H1 (cell line): ENCODE data around the gene KRT9. TPM values are rescaled to one million over a fixed set of nuclear protein-coding genes. Genes with fewer than 3 reads are reported as not detected.

Experiments used
- CTCF ChIA-PET: fragments of 300-600 bp; sonication (Branson Sonifier 250); formaldehyde crosslinking; loops from one replicate; lab custom pipeline; 2021; ENCODE audit not compliant: partially characterized antibody; lab: Charles Lee
- POLR2A ChIA-PET: fragments of 300-600 bp; sonication (Branson Sonifier 250); formaldehyde crosslinking; loops from one replicate; lab custom pipeline; 2021; ENCODE audit warnings: inconsistent platforms; ENCODE audit not compliant: partially characterized antibody; lab: Charles Lee
- DNase-seq, 2 experiments: peaks; one replicate each; pipeline versions ENCODE4 v3.0.0 to v3.0.0-alpha.2; 2010 to 2022; ENCODE audit warnings: low spot score in 2 of 2, low read depth in 1 of 2, mixed read lengths in 1 of 2
- FAIRE-seq: peaks from 2 replicates; lab custom pipeline; 2011; peaks lifted over from hg19 to GRCh38; lab: Jason Lieb, UNC
- H2AFZ ChIP-seq: 2 replicates; pipeline ENCODE4 v1.8.1; 2012; ENCODE audit warnings: low read length, inconsistent platforms
- H2AK5ac ChIP-seq: 2 replicates; pipeline ENCODE4 v1.6.1; 2013; ENCODE audit warnings: low read depth, low read length
- H2BK120ac ChIP-seq: replicated peaks from 2 replicates; pipeline ENCODE3; 2013; ENCODE audit warnings: low read depth, low read length, inconsistent platforms
- H2BK12ac ChIP-seq: 2 replicates; pipeline ENCODE4 v1.6.1; 2013; ENCODE audit warnings: low read depth, low read length
- H2BK15ac ChIP-seq: 2 replicates; pipeline ENCODE4 v1.6.1; 2013; ENCODE audit warnings: low read length
- H2BK20ac ChIP-seq: 2 replicates; pipeline ENCODE4 v1.6.1; 2013; ENCODE audit warnings: low read length
- H2BK5ac ChIP-seq: 2 replicates; pipeline ENCODE4 v1.6.1; 2013; ENCODE audit warnings: low read depth, low read length
- H3K14ac ChIP-seq: 2 replicates; pipeline ENCODE4 v1.6.1; 2013; ENCODE audit warnings: inconsistent platforms; ENCODE audit not compliant: insufficient read length
- H3K18ac ChIP-seq: 2 replicates; pipeline ENCODE4 v1.6.1; 2013; ENCODE audit warnings: low read length; ENCODE audit errors: extremely low read depth
- H3K23ac ChIP-seq: 2 replicates; pipeline ENCODE4 v1.6.1; 2013; ENCODE audit warnings: inconsistent platforms; ENCODE audit not compliant: insufficient read length
- H3K23me2 ChIP-seq: 2 replicates; pipeline ENCODE4 v1.6.1; 2013; ENCODE audit warnings: low read depth, low read length
- H3K27ac ChIP-seq: 2 replicates; pipeline ENCODE4 v1.6.1; 2011; ENCODE audit warnings: low read depth, low read length, inconsistent platforms
- H3K27me3 ChIP-seq, 4 experiments: replicated peaks in 1 of 4; 1 replicate in 1 of 4; 2 replicates in 3 of 4; pipeline versions ENCODE4 v1.6.1 to v1.8.1; 2011 to 2013; ENCODE audit warnings: low read length in 3 of 4, mild to moderate bottlenecking in 3 of 4, inconsistent platforms in 2 of 4, mixed read lengths in 2 of 4, moderate library complexity in 1 of 4; ENCODE audit not compliant: control insufficient read depth in 3 of 4, insufficient read depth in 3 of 4; ENCODE audit errors: extremely low read depth in 1 of 4
- H3K36me3 ChIP-seq, 4 experiments: 2 replicates each; pipeline versions ENCODE4 v1.6.1 to v1.8.1; 2011 to 2013; ENCODE audit warnings: mild to moderate bottlenecking in 4 of 4, low read length in 3 of 4, moderate library complexity in 2 of 4, control low read depth in 1 of 4, inconsistent platforms in 1 of 4; ENCODE audit not compliant: insufficient read depth in 4 of 4, control insufficient read depth in 2 of 4
- H3K4ac ChIP-seq: replicated peaks from 2 replicates; pipeline ENCODE3; 2013; ENCODE audit warnings: low read length, low read depth, mixed read lengths, inconsistent platforms; ENCODE audit not compliant: insufficient read length
- H3K4me1 ChIP-seq, 4 experiments: replicated peaks in 1 of 4; 1 replicate in 1 of 4; 2 replicates in 3 of 4; pipeline versions ENCODE4 v1.6.1 to v1.8.1; 2011 to 2013; ENCODE audit warnings: low read length in 3 of 4, inconsistent platforms in 2 of 4, mixed read lengths in 1 of 4; ENCODE audit not compliant: insufficient read depth in 4 of 4, control insufficient read depth in 3 of 4
- H3K4me2 ChIP-seq, 2 experiments: 2 replicates each; pipeline versions ENCODE4 v1.6.1 to v1.8.1; 2011 to 2013; ENCODE audit warnings: low read depth in 2 of 2, low read length in 2 of 2, control low read depth in 1 of 2, inconsistent platforms in 1 of 2, mild to moderate bottlenecking in 1 of 2; ENCODE audit not compliant: insufficient read depth in 1 of 2
- H3K4me3 ChIP-seq, 4 experiments: fragments of 200-600, 300-600 bp in 1 of 4; sonication (generic), shearing (Covaris generic), sonication (Bioruptor Twin) in 1 of 4; 2 replicates each; pipeline versions ENCODE4 v1.5.1 to v1.8.1; 2011 to 2016; ENCODE audit warnings: low read length in 4 of 4, low read depth in 3 of 4, control low read depth in 2 of 4, inconsistent platforms in 2 of 4, mild to moderate bottlenecking in 2 of 4, mixed read lengths in 1 of 4, moderate library complexity in 1 of 4; ENCODE audit not compliant: insufficient read depth in 2 of 4; ENCODE audit errors: extremely low read depth in 1 of 4
- H3K56ac ChIP-seq: replicated peaks from 2 replicates; pipeline ENCODE3; 2013; ENCODE audit warnings: low read depth, mild to moderate bottlenecking, mixed read lengths, low read length, inconsistent platforms; ENCODE audit not compliant: insufficient read length
- H3K79me1 ChIP-seq: 2 replicates; pipeline ENCODE4 v1.6.1; 2013; ENCODE audit warnings: low read depth, low read length, control low read depth
- H3K79me2 ChIP-seq, 2 experiments: 2 replicates each; pipeline versions ENCODE4 v1.6.1 to v1.8.1; 2012 to 2013; ENCODE audit warnings: low read length in 2 of 2, mild to moderate bottlenecking in 2 of 2, inconsistent platforms in 1 of 2; ENCODE audit not compliant: insufficient read depth in 2 of 2, control insufficient read depth in 1 of 2
- H3K9ac ChIP-seq, 4 experiments: replicated peaks in 1 of 4; 1 replicate in 1 of 4; 2 replicates in 3 of 4; pipeline versions ENCODE4 v1.6.1 to v1.8.1; 2011 to 2013; ENCODE audit warnings: low read depth in 3 of 4, low read length in 3 of 4, control low read depth in 2 of 4, mild to moderate bottlenecking in 2 of 4, moderate library complexity in 2 of 4, inconsistent platforms in 1 of 4; ENCODE audit errors: extremely low read depth in 1 of 4
- H3K9me3 ChIP-seq, 2 experiments: 2 replicates each; pipeline versions ENCODE4 v1.6.1 to v1.8.1; 2012 to 2013; ENCODE audit warnings: mild to moderate bottlenecking in 2 of 2, moderate library complexity in 2 of 2, control low read depth in 1 of 2, inconsistent platforms in 1 of 2, low read depth in 1 of 2, low read length in 1 of 2, mixed read lengths in 1 of 2; ENCODE audit not compliant: insufficient read depth in 2 of 2
- H4K20me1 ChIP-seq, 2 experiments: replicated peaks in 1 of 2; 2 replicates each; pipeline versions ENCODE3 to v1.8.1; 2011 to 2013; ENCODE audit warnings: inconsistent platforms in 2 of 2, low read length in 2 of 2, mild to moderate bottlenecking in 1 of 2; ENCODE audit not compliant: insufficient read depth in 2 of 2, control insufficient read depth in 1 of 2
- H4K5ac ChIP-seq: 2 replicates; pipeline ENCODE4 v1.6.1; 2013; ENCODE audit warnings: low read length, low read depth, mixed read lengths, inconsistent platforms; ENCODE audit not compliant: insufficient read length
- H4K8ac ChIP-seq: 2 replicates; pipeline ENCODE4 v1.8.0; 2013; ENCODE audit warnings: mild to moderate bottlenecking, moderate library complexity, low read length, inconsistent platforms; ENCODE audit not compliant: insufficient read depth; ENCODE audit errors: extremely low read depth
- H4K91ac ChIP-seq: replicated peaks from 2 replicates; pipeline ENCODE3; 2013; ENCODE audit warnings: low read length, mixed read lengths, inconsistent platforms; ENCODE audit not compliant: insufficient read length
- ATF2 ChIP-seq: IDR thresholded peaks from 2 replicates; pipeline ENCODE4 v1.6.1; 2012; ENCODE audit warnings: low read length, inconsistent platforms
- BCL11A ChIP-seq, 2 experiments: IDR thresholded peaks; one replicate each; pipeline ENCODE4 v1.6.1; 2011; ENCODE audit warnings: low read depth in 2 of 2, low read length in 2 of 2, mild to moderate bottlenecking in 2 of 2
- CBX5 ChIP-seq: fragments of 300-800, 300-1000 bp; sonication (generic); IDR thresholded peaks from 2 replicates; pipeline ENCODE4 v1.7.1; 2016; ENCODE audit warnings: antibody characterized with exemption, low read length, low read depth
- CREB1 ChIP-seq: IDR thresholded peaks from 2 replicates; pipeline ENCODE4 v1.6.1; 2012; ENCODE audit warnings: inconsistent platforms
- NRF1 ChIP-seq: IDR thresholded peaks from 2 replicates; pipeline ENCODE4 v1.6.1; 2011; ENCODE audit warnings: mild to moderate bottlenecking, low read depth, low read length, improper control_type of control experiment
- SAP30 ChIP-seq: fragments of 300-600 bp; sonication (generic); IDR thresholded peaks from 2 replicates; pipeline ENCODE4 v1.7.1; 2012; ENCODE audit warnings: low read length, moderate library complexity, mild to moderate bottlenecking, inconsistent platforms; ENCODE audit not compliant: insufficient read depth, insufficient replicate concordance
- SP1 ChIP-seq: IDR thresholded peaks from 2 replicates; pipeline ENCODE4 v1.6.1; 2011; ENCODE audit warnings: low read depth, low read length
- TAF1 ChIP-seq: IDR thresholded peaks from 2 replicates; pipeline ENCODE4 v1.6.1; 2011; ENCODE audit warnings: mild to moderate bottlenecking, low read depth, low read length
- USF2 ChIP-seq: IDR thresholded peaks from 2 replicates; pipeline ENCODE4 v1.6.1; 2011; ENCODE audit warnings: low read length, improper control_type of control experiment
- WGBS, 2 experiments: shearing (Covaris generic) in 1 of 2; methylation state at CpG; one replicate each; pipeline versions ENCODE4 v1.1.6 to v1.1.7; 2013 to 2015; ENCODE audit warnings: low lambda C conversion rate in 2 of 2, mixed read lengths in 2 of 2, inconsistent platforms in 1 of 2, low coverage in 1 of 2, missing lambda C conversion rate in 1 of 2; ENCODE audit not compliant: insufficient replicate concordance in 2 of 2, insufficient coverage in 1 of 2, insufficient read length in 1 of 2; ENCODE audit errors: extremely low coverage in 1 of 2, missing lambda C conversion rate in 1 of 2; 5-methylcytosine and 5-hydroxymethylcytosine counted together
- polyA plus RNA-seq, 7 experiments: library from polyadenylated mRNA; depleted of rRNA in 3 of 7; stranded (reverse) in 5 of 7; unstranded in 2 of 7; fragments of >200 nt in 5 of 7; fragments of 200-250 nt in 2 of 7; gene quantifications; 1 replicate in 5 of 7; 2 replicates in 1 of 7; 4 replicates in 1 of 7; pipeline versions ENCODE4 v1.2.1 to v1.2.3, GENCODE V29; 2011 to 2013; ENCODE audit warnings: missing spikeins in 2 of 7, mixed read lengths in 2 of 7
- total RNA-seq: library from RNA; stranded (reverse); fragmentation: NEBNext Ultra II Directional; extraction: Animal tissue kit (Norgen Biotek cat#: 25700); gene quantifications from 2 replicates; pipeline ENCODE4 v1.2.1, GENCODE V29; 2021

KRT9 gene
- total and polyA plus RNA-seq, 2 of the 8 experiments (the other 6 are each of a cell fraction or from before 2014, with no cell fraction given): not detected

- FAIRE-seq: no peak
- WGBS, 2 experiments: 90% methylated on average over 4 of the region's 4 CpGs; no CpG with 5 or more reads in 1 of the 2 experiments
- H3K18ac ChIP-seq: no peak overlapping the region
Observed at GRCh38 chr17:41553176-41553575, 18.7 kb downstream of the KRT9 start.

More at GRCh38 chr17:41553176-41553575, 18.7 kb downstream of the KRT9 start:
- no peak overlapping the region for H3K4ac ChIP-seq
- H3K56ac ChIP-seq: no peak overlapping the region
- H3K9me3 ChIP-seq: no peaks in the 10 kb centered on the region
- H3K27ac ChIP-seq: no peak overlapping the region
- TF ChIP-seq SP1 (no peak), NRF1 (no peak), CREB1 (no peak), BCL11A (IDR thresholded peaks at IDR 0.05; ENCODE audit: low read depth in 2 of 2, low read length in 2 of 2) (no peak), USF2 (no peak), TAF1 (no peak), SAP30 (no peak), ATF2 (no peak), CBX5 (no peak)
- H3K14ac ChIP-seq: no peak overlapping the region
- no peak overlapping the region for H3K4me2 ChIP-seq
- H2BK12ac ChIP-seq: no peak overlapping the region
- no peak for DNase-seq
- no peak overlapping the region for H2BK5ac ChIP-seq
- no peaks in the 10 kb centered on the region for H3K36me3 ChIP-seq
- H2BK15ac ChIP-seq: no peak overlapping the region
- H3K9ac ChIP-seq: no peak overlapping the region
- H4K5ac ChIP-seq: no peak overlapping the region
- no peak overlapping the region for H4K91ac ChIP-seq
- POLR2A ChIA-PET: interaction anchor here (1.0 to 1.6 kb wide), 3 partner anchors 11 to 137 kb away, joined by 3 to 4 read pairs (median 3); no protein-coding TSS in a partner anchor
- no peaks in the 10 kb centered on the region for H3K79me2 ChIP-seq
- no peak overlapping the region for H2AFZ ChIP-seq
- H3K4me3 ChIP-seq: no peak overlapping the region
- H2AK5ac ChIP-seq: no peak overlapping the region
- H4K8ac ChIP-seq: no peak overlapping the region
- H3K23ac ChIP-seq: no peak overlapping the region
- H4K20me1 ChIP-seq: no peaks in the 10 kb centered on the region
- H2BK120ac ChIP-seq: no peak overlapping the region
- no peaks in the 10 kb centered on the region for H3K79me1 ChIP-seq
- CTCF ChIA-PET: interaction anchor here (0.8 to 21.2 kb wide), 9 partner anchors 9 to 934 kb away, joined by 3 to 492 read pairs (median 7); partner anchors contain the start of genes KRT13, KRT35 and KRT36
- no peaks in the 10 kb centered on the region; a peak in 2 of 7 replicates for H3K27me3 ChIP-seq
- H2BK20ac ChIP-seq: no peak overlapping the region
- no peaks in the 10 kb centered on the region; the same call in 1 of the 2 replicates for H3K23me2 ChIP-seq
- peaks cover 0 to 13% (median 3%) of the 10 kb centered on the region in 4 experiments; a peak in 4 of 7 replicates for H3K4me1 ChIP-seq
